Kidney epithelial cell (primary cell): ENCODE results near the gene CD36. TPM values are rescaled to one million over a fixed set of nuclear protein-coding genes. Genes with fewer than 3 reads are reported as not detected.

Source experiments
- DNase-seq: peaks from one replicate; pipeline ENCODE4 v3.0.0-alpha.2; 2010; ENCODE audit warnings: low read depth
- H3K27me3 ChIP-seq: 2 replicates; pipeline ENCODE4 v1.6.0; 2011; ENCODE audit warnings: low read length; ENCODE audit not compliant: control insufficient read depth, insufficient read depth
- H3K36me3 ChIP-seq: 2 replicates; pipeline ENCODE4 v1.5.1; 2011; ENCODE audit warnings: low read length; ENCODE audit not compliant: control insufficient read depth, insufficient read depth
- H3K4me3 ChIP-seq: 2 replicates; pipeline ENCODE4 v1.5.1; 2011; ENCODE audit warnings: low read depth, mild to moderate bottlenecking, control low read depth, low read length
- total RNA-seq: library from RNA; depleted of rRNA; stranded (reverse); fragments of >200 nt; gene quantifications from 2 replicates; pipeline ENCODE4 v1.2.3, GENCODE V29; 2015
- TF ChIP-seq, protein P1 (sequence below): IDR thresholded peaks from 2 replicates; pipeline ENCODE4 v1.5.1; 2011; ENCODE audit warnings: mild to moderate bottlenecking, moderate library complexity, low read length, control low read depth, inconsistent platforms; ENCODE audit not compliant: insufficient read depth, poor library complexity, severe bottlenecking

The CD36 gene
- total RNA-seq, 1 donor from 2014 or later: not detected

DNA sequence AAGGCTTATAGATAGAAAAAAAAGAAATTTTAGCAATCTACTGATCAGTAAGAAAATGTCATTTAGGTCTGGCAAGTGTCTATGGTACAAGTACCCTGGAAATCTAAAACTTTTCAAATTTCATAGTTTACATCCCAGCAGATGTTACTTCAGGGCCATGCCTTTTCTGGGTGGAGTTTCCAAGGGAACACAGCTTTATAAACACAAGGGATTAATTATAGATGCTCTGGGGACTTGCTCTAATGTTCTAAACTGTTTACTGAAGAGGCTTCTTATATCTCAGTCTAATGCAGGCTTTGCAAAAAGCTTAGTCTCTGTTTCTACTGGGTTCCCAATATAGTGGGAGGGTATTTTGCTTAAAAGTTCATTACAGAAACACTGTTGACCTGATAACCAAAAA, 3.1 kb downstream of the CD36 start:
- TF ChIP-seq, protein P1, sequence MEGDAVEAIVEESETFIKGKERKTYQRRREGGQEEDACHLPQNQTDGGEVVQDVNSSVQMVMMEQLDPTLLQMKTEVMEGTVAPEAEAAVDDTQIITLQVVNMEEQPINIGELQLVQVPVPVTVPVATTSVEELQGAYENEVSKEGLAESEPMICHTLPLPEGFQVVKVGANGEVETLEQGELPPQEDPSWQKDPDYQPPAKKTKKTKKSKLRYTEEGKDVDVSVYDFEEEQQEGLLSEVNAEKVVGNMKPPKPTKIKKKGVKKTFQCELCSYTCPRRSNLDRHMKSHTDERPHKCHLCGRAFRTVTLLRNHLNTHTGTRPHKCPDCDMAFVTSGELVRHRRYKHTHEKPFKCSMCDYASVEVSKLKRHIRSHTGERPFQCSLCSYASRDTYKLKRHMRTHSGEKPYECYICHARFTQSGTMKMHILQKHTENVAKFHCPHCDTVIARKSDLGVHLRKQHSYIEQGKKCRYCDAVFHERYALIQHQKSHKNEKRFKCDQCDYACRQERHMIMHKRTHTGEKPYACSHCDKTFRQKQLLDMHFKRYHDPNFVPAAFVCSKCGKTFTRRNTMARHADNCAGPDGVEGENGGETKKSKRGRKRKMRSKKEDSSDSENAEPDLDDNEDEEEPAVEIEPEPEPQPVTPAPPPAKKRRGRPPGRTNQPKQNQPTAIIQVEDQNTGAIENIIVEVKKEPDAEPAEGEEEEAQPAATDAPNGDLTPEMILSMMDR: no peak
- Histone ChIP-seq H3K4me3 (no peak overlapping the region), H3K36me3 (no peaks in the 10 kb centered on the region), H3K27me3 (no peaks in the 10 kb centered on the region)
- no peak for DNase-seq

DNA sequence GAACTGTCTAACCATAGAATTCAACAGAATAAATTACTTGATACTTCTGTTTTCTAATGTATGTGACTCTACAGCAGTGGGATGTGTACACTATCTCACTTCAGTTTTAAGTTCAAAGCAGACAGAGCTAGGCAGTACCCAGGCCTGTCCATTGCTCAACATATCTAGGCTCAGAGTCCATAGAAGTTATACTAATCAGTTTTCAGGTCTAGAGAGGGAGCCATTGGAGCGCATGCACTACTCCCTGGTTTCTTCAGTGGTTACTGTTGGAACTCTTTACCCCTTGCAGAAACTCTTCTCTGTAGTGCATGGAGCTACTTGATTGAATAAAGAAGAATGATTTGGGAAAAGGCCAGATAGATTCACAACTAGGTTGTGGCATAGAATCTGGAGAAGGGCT, 4.4 kb downstream of the CD36 start:
- no peaks in the 10 kb centered on the region for H3K36me3 ChIP-seq
- no peak for DNase-seq
- no peaks in the 10 kb centered on the region for H3K27me3 ChIP-seq
- H3K4me3 ChIP-seq: no peak overlapping the region
- TF ChIP-seq, protein P1: no peak

DNA sequence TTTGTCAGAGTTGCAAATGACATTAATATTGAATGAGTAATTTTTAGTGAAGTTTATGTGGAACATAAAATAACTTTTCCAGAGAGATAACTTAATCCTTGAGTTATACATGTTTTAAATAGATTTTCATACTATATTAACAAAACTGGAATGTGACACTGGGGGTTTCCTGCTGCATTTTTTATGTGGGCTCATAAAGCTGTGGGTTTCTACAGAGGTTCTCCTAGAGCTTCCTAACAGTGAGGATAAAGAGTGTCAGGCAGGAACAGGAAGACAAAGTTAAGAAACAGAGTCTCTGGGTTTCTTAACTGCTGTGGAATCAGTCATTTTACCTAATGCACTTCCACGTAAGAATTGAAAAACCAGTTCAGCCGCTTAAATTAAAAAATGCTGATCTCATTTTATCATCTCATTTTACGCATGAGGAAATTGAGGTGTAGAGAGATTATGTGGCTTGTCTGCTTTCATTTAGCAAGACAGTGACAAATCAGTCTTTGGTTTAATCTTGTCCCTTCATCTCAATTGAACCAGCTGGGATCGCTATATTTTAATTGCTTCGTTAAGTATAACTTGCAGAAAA, 5.0 kb downstream of the CD36 start:
- no peak for DNase-seq
- TF ChIP-seq, protein P1: no peak
- Histone ChIP-seq H3K36me3 (no peaks in the 10 kb centered on the region), H3K4me3 (no peak overlapping the region), H3K27me3 (no peaks in the 10 kb centered on the region)

DNA sequence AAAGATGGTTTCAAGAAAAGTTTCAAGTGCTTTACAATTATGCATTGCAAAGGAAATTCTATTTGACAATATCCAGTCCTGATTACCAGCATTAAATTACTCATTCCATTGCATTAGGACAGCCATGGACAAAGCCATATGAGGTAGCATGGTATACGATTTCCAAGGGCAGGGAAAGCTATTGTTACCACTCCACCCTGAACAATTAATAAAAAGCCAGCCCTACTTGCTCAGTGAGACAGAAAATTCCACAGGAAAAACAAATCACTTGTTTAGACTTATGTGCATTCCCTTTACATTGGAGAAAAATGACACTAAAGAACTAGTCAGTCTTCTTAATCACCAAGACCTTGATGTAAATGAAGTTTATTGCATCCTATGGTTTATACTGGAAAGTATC, 5.6 kb downstream of the CD36 start:
- no peak for DNase-seq
- Histone ChIP-seq H3K4me3 (no peak overlapping the region), H3K27me3 (no peaks in the 10 kb centered on the region), H3K36me3 (no peaks in the 10 kb centered on the region)
- TF ChIP-seq, protein P1: no peak

DNA sequence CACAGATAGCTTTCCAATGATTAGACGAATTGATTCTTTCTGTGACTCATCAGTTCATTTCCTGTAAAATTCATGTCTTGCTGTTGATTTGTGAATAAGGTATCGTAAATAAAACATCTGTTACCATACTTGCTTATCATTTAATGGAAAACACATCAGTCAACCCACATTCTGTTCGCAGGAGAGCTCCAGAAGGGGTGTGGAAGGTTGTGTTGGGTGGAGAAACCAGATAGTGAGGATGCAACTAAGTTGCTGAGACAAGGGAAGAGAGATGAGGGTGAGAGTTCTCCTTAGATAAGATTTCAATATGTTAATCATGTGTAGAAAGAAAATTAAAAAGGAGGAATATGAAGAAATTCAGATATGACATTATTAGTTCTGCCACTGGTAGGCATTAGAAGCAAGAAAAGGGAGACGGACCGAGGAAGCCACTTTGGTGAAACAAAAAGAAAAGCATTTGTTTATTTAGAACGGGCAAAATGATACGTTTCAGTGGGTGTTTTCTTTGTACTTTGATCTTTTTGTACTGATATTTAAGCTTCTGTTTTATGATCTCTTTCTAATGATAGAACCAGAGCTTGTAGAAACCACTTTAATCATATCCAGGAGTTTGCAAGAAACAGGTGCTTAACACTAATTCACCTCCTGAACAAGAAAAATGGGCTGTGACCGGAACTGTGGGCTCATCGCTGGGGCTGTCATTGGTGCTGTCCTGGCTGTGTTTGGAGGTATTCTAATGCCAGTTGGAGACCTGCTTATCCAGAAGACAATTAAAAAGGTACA, 7.8 kb downstream of the CD36 start:
- DNase-seq: no peak
- TF ChIP-seq, protein P1: no peak
- Histone ChIP-seq H3K4me3 (no peak overlapping the region), H3K27me3 (no peaks in the 10 kb centered on the region), H3K36me3 (no peaks in the 10 kb centered on the region)

DNA sequence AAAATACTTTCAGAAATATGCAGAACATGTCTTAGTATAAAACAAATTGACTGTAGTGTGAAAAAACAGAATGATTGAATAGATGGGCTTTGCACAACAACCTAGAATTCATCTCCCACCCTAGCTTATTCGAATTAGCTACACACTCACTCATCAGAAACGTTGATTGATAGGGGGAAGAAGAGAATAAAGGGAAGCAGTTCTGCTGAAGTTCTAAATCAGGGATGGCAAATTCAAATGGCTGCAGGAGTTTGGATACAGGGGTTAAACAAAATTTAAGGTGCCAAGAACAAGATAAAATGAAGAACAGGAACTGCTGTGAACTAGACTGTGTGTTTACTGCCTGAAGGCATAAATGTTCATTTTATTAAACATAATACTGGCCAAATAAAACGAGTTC, 9.0 kb downstream of the CD36 start:
- Histone ChIP-seq H3K36me3 (no peaks in the 10 kb centered on the region), H3K27me3 (no peaks in the 10 kb centered on the region), H3K4me3 (no peak overlapping the region)
- no peak for DNase-seq
- TF ChIP-seq, protein P1: no peak
